HepG2 (cell line): ENCODE data around the gene UQCRC2. TPM values are rescaled to one million over a fixed set of nuclear protein-coding genes. Genes with fewer than 3 reads are reported as not detected.

Experiments used
- HMG20A ChIP-seq: IDR thresholded peaks from 2 replicates; pipeline ENCODE4 v1.6.1; 2016; ENCODE audit warnings: borderline replicate concordance
- HNF4A ChIP-seq: sonication (generic); formaldehyde crosslinking; IDR thresholded peaks from 2 replicates; pipeline ENCODE4 v1.4.0; 2020; ENCODE audit warnings: missing genetic modification reagents
- IRX3 ChIP-seq: sonication (generic); formaldehyde crosslinking; IDR thresholded peaks from 2 replicates; pipeline ENCODE4 v1.8.1; 2023; ENCODE audit warnings: mild to moderate bottlenecking, low read depth, missing genetic modification reagents, borderline replicate concordance
- NFIC ChIP-seq: IDR thresholded peaks from 2 replicates; pipeline ENCODE4 v1.6.1; 2012; ENCODE audit warnings: mild to moderate bottlenecking, low read length, inconsistent platforms
- POLR2A ChIP-seq, 2 experiments: IDR thresholded peaks; 2 replicates each; pipeline ENCODE4 v1.6.1; 2011; ENCODE audit warnings: low read depth in 2 of 2, low read length in 2 of 2, mild to moderate bottlenecking in 1 of 2, moderate library complexity in 1 of 2; ENCODE audit not compliant: insufficient read depth in 1 of 2
- RNF2 ChIP-seq: fragments of 450-650 bp; conservative IDR thresholded peaks from 2 replicates; pipeline ENCODE4 v1.6.1; 2016; ENCODE audit warnings: low read depth
- SRF ChIP-seq: IDR thresholded peaks from 2 replicates; pipeline ENCODE4 v1.6.1; 2011; ENCODE audit warnings: mild to moderate bottlenecking, low read depth, low read length, moderate library complexity
- TARDBP ChIP-seq: sonication (generic); formaldehyde crosslinking; IDR thresholded peaks from 2 replicates; pipeline ENCODE4 v1.8.0; 2022; ENCODE audit warnings: mild to moderate bottlenecking, missing genetic modification reagents
- THYN1 ChIP-seq: sonication (generic); formaldehyde crosslinking; IDR thresholded peaks from 2 replicates; pipeline ENCODE4 v1.8.1; 2023; ENCODE audit warnings: low read depth, mild to moderate bottlenecking, moderate library complexity, missing genetic modification reagents, borderline replicate concordance
- ZFP82 ChIP-seq: sonication (generic); formaldehyde crosslinking; IDR thresholded peaks from 2 replicates; pipeline ENCODE4 v1.5.1; 2020; ENCODE audit warnings: mild to moderate bottlenecking, missing genetic modification reagents, borderline replicate concordance
- ZNF652 ChIP-seq: IDR thresholded peaks from 2 replicates; pipeline ENCODE4 v1.6.1; 2016; ENCODE audit warnings: low read depth, borderline replicate concordance
- ZNF720 ChIP-seq: sonication (generic); formaldehyde crosslinking; IDR thresholded peaks from 2 replicates; pipeline ENCODE4 v1.4.0; 2020; ENCODE audit warnings: missing genetic modification reagents
- polyA plus RNA-seq, 8 experiments: library from polyadenylated mRNA; depleted of rRNA in 3 of 8; stranded (reverse) in 7 of 8; unstranded in 1 of 8; fragments of >200 nt; fragmentation: Illumina TruSeq in 4 of 8; extraction: Trizol in 4 of 8; gene quantifications; 2 replicates each; pipeline versions ENCODE4 v1.2.1 to v1.2.3, GENCODE V29; 2011 to 2016; ENCODE audit warnings: low read depth in 4 of 8, missing spikeins in 1 of 8, mixed read lengths in 1 of 8; ENCODE audit not compliant: insufficient read depth in 1 of 8
- total RNA-seq, 5 experiments: library from RNA; depleted of rRNA; stranded (reverse); fragments of >200 nt; fragmentation: Illumina TruSeq; extraction: Trizol; gene quantifications; 2 replicates each; pipeline ENCODE4 v1.2.3, GENCODE V29; 2016; ENCODE audit warnings: low read depth in 1 of 5
- TF ChIP-seq, protein P1 (sequence below): sonication (generic); formaldehyde crosslinking; IDR thresholded peaks from 2 replicates; pipeline ENCODE4 v1.8.1; 2022; ENCODE audit warnings: mild to moderate bottlenecking, missing genetic modification reagents
- TF ChIP-seq, protein P2 (sequence below): sonication (generic); formaldehyde crosslinking; IDR thresholded peaks from 2 replicates; pipeline ENCODE4 v1.8.1; 2022; ENCODE audit warnings: low read depth, mild to moderate bottlenecking, missing genetic modification reagents
- TF ChIP-seq, protein P3 (sequence below): sonication (generic); formaldehyde crosslinking; IDR thresholded peaks from 2 replicates; pipeline ENCODE4 v1.5.1; 2020; ENCODE audit warnings: missing genetic modification reagents, mild to moderate bottlenecking, borderline replicate concordance
- TF ChIP-seq, protein P4 (sequence below): sonication (generic); formaldehyde crosslinking; IDR thresholded peaks from 2 replicates; pipeline ENCODE4 v1.4.0; 2020; ENCODE audit warnings: missing genetic modification reagents
- TF ChIP-seq, protein P5 (sequence below): sonication (generic); formaldehyde crosslinking; IDR thresholded peaks from 2 replicates; pipeline ENCODE4 v1.4.0; 2020; ENCODE audit warnings: missing genetic modification reagents

Gene UQCRC2
- total and polyA plus RNA-seq, 2 of the 13 experiments (the other 11 are each of a cell fraction or from before 2014, with no cell fraction given): 442 to 536 TPM

DNA sequence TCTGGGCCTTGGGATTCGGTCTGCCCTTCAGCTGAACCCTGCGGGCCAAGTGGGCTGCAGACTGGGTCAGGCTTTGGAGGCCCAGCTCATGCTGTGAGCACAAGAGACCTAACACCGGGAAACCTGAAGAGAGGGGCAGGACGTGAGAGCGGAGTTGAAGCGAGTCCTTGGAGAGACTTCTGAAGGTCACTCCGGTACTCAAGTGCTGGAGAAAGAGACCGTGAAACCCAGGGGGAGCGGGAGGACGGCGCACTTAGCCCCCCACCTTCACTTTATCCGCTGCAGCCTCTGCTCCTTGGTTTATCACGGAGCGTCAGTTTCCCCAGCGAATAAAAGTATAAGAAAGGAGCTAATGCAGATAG lies 361 bp downstream of the UQCRC2 start (continued):
- TF ChIP-seq, protein P1, sequence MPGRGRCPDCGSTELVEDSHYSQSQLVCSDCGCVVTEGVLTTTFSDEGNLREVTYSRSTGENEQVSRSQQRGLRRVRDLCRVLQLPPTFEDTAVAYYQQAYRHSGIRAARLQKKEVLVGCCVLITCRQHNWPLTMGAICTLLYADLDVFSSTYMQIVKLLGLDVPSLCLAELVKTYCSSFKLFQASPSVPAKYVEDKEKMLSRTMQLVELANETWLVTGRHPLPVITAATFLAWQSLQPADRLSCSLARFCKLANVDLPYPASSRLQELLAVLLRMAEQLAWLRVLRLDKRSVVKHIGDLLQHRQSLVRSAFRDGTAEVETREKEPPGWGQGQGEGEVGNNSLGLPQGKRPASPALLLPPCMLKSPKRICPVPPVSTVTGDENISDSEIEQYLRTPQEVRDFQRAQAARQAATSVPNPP (CRISPR knock-in tag): peak; percentile 12
- peak; percentile 9; the same call in 1 of the 2 replicates for TF ChIP-seq HMG20A (CRISPR knock-in tag)
- TF ChIP-seq, protein P2, sequence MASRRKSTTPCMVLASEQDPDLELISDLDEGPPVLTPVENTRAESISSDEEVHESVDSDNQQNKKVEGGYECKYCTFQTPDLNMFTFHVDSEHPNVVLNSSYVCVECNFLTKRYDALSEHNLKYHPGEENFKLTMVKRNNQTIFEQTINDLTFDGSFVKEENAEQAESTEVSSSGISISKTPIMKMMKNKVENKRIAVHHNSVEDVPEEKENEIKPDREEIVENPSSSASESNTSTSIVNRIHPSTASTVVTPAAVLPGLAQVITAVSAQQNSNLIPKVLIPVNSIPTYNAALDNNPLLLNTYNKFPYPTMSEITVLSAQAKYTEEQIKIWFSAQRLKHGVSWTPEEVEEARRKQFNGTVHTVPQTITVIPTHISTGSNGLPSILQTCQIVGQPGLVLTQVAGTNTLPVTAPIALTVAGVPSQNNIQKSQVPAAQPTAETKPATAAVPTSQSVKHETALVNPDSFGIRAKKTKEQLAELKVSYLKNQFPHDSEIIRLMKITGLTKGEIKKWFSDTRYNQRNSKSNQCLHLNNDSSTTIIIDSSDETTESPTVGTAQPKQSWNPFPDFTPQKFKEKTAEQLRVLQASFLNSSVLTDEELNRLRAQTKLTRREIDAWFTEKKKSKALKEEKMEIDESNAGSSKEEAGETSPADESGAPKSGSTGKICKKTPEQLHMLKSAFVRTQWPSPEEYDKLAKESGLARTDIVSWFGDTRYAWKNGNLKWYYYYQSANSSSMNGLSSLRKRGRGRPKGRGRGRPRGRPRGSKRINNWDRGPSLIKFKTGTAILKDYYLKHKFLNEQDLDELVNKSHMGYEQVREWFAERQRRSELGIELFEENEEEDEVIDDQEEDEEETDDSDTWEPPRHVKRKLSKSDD: no peak
- 0 out of 2 replicates have a peak, but pooled peaks have one; percentile 12 for TF ChIP-seq ZNF720 (CRISPR knock-in tag)
- no peak for TF ChIP-seq SRF
- TF ChIP-seq, protein P3, sequence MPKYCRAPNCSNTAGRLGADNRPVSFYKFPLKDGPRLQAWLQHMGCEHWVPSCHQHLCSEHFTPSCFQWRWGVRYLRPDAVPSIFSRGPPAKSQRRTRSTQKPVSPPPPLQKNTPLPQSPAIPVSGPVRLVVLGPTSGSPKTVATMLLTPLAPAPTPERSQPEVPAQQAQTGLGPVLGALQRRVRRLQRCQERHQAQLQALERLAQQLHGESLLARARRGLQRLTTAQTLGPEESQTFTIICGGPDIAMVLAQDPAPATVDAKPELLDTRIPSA (CRISPR knock-in tag): no peak
- no peak; the same call in 1 of the 2 replicates for TF ChIP-seq NFIC
- TF ChIP-seq ZFP82 (CRISPR knock-in tag): no peak
- no peak for TF ChIP-seq ZNF652 (CRISPR knock-in tag)
- TF ChIP-seq, protein P4, sequence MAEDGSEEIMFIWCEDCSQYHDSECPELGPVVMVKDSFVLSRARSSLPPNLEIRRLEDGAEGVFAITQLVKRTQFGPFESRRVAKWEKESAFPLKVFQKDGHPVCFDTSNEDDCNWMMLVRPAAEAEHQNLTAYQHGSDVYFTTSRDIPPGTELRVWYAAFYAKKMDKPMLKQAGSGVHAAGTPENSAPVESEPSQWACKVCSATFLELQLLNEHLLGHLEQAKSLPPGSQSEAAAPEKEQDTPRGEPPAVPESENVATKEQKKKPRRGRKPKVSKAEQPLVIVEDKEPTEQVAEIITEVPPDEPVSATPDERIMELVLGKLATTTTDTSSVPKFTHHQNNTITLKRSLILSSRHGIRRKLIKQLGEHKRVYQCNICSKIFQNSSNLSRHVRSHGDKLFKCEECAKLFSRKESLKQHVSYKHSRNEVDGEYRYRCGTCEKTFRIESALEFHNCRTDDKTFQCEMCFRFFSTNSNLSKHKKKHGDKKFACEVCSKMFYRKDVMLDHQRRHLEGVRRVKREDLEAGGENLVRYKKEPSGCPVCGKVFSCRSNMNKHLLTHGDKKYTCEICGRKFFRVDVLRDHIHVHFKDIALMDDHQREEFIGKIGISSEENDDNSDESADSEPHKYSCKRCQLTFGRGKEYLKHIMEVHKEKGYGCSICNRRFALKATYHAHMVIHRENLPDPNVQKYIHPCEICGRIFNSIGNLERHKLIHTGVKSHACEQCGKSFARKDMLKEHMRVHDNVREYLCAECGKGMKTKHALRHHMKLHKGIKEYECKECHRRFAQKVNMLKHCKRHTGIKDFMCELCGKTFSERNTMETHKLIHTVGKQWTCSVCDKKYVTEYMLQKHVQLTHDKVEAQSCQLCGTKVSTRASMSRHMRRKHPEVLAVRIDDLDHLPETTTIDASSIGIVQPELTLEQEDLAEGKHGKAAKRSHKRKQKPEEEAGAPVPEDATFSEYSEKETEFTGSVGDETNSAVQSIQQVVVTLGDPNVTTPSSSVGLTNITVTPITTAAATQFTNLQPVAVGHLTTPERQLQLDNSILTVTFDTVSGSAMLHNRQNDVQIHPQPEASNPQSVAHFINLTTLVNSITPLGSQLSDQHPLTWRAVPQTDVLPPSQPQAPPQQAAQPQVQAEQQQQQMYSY (CRISPR knock-in tag): no peak
- peak; percentile 98 for TF ChIP-seq THYN1
- 0 out of 2 replicates have a peak, but pooled peaks have one; percentile 5 for TF ChIP-seq IRX3 (CRISPR knock-in tag)
- TF ChIP-seq TARDBP (CRISPR knock-in tag): 0 out of 2 replicates have a peak, but pooled peaks have one; percentile 11
- TF ChIP-seq RNF2: no peak
- no peak for TF ChIP-seq HNF4A (CRISPR knock-in tag)
- TF ChIP-seq, protein P5, sequence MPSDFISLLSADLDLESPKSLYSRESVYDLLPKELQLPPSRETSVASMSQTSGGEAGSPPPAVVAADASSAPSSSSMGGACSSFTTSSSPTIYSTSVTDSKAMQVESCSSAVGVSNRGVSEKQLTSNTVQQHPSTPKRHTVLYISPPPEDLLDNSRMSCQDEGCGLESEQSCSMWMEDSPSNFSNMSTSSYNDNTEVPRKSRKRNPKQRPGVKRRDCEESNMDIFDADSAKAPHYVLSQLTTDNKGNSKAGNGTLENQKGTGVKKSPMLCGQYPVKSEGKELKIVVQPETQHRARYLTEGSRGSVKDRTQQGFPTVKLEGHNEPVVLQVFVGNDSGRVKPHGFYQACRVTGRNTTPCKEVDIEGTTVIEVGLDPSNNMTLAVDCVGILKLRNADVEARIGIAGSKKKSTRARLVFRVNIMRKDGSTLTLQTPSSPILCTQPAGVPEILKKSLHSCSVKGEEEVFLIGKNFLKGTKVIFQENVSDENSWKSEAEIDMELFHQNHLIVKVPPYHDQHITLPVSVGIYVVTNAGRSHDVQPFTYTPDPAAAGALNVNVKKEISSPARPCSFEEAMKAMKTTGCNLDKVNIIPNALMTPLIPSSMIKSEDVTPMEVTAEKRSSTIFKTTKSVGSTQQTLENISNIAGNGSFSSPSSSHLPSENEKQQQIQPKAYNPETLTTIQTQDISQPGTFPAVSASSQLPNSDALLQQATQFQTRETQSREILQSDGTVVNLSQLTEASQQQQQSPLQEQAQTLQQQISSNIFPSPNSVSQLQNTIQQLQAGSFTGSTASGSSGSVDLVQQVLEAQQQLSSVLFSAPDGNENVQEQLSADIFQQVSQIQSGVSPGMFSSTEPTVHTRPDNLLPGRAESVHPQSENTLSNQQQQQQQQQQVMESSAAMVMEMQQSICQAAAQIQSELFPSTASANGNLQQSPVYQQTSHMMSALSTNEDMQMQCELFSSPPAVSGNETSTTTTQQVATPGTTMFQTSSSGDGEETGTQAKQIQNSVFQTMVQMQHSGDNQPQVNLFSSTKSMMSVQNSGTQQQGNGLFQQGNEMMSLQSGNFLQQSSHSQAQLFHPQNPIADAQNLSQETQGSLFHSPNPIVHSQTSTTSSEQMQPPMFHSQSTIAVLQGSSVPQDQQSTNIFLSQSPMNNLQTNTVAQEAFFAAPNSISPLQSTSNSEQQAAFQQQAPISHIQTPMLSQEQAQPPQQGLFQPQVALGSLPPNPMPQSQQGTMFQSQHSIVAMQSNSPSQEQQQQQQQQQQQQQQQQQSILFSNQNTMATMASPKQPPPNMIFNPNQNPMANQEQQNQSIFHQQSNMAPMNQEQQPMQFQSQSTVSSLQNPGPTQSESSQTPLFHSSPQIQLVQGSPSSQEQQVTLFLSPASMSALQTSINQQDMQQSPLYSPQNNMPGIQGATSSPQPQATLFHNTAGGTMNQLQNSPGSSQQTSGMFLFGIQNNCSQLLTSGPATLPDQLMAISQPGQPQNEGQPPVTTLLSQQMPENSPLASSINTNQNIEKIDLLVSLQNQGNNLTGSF (CRISPR knock-in tag): no peak
- no peak for TF ChIP-seq POLR2A (IDR thresholded peaks at IDR 0.05; ENCODE audit: insufficient read depth in 1 of 2, low read depth in 2 of 2, low read length in 2 of 2)
